HUDEP-2 (cell line): ENCODE data around the gene BMERB1.
"Not testable (repeated sequence)": the region's sequence is repeated elsewhere in the genome, so short reads cannot be mapped to it uniquely, and the experiment has no call there.

Experiments
- DNase-seq, 76 experiments: peaks; one replicate each; lab custom pipeline; 2025; ENCODE audit not compliant: unreplicated experiment in 76 of 76; lab: John Stamatoyannopoulos, UW

The BMERB1 gene

GRCh38 chr16:15434425-15435215, at the start of gene BMERB1:
TSS of gene BMERB1 (plus strand) at chr16:15434588. CDS start at chr16:15434654, 66 bp downstream.
- DNase-seq, result peak in 27 of 76 experiments; percentile 2 to 48 (median 9)

DNA sequence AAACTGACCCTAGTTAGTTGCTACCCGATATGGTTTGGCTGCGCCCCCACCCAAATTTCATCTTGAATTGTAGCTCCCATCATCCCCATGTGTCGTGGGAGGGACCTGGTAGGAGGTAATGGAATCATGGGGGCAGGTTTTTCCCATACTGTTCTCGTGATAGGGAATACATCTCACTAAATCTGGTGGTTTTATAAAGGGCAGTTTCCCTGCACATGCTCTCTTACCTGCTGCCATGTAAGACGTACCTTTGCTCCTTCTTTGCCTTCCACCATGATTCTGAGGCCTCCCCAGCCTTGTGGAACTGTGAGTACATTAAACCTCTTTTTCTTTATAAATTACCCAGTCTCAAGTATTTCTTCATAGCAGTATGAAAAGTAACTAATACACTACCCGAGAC, 46.3 kb upstream of the BMERB1 start:
- DNase-seq, result not testable (repeated sequence)

GRCh38 chr16:15389916-15390315, 44.5 kb upstream of the BMERB1 start:
- DNase-seq, result not testable (repeated sequence)

GRCh38 chr16:15393025-15393424, 41.4 kb upstream of the BMERB1 start:
- DNase-seq, result not testable (repeated sequence)

GRCh38 chr16:15395631-15396508, 38.5 kb upstream of the BMERB1 start, which contains the start of gene MPV17L:
TSS of gene MPV17L (plus strand) at chr16:15395754. CDS start at chr16:15395898, 144 bp downstream.
- DNase-seq, result peak in 45 of 76 experiments; percentile 2 to 62 (median 29)

DNA sequence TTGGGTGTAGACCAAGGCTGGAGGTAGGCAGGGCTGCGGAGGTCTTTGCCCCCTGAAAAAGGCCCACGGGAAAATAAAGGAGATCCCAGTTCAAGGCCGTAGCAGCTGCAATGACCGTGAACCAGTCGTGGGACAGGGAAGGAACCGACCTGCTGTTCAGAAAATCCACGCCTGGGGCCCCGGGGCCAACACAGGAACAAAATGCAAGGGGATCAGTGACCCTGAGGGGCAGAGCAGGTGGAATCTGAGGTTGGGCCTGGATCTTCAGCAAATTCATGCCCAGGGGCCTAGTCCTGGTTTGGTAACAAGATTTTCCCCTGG, 37.9 kb upstream of the BMERB1 start:
- not testable (repeated sequence) for DNase-seq

DNA sequence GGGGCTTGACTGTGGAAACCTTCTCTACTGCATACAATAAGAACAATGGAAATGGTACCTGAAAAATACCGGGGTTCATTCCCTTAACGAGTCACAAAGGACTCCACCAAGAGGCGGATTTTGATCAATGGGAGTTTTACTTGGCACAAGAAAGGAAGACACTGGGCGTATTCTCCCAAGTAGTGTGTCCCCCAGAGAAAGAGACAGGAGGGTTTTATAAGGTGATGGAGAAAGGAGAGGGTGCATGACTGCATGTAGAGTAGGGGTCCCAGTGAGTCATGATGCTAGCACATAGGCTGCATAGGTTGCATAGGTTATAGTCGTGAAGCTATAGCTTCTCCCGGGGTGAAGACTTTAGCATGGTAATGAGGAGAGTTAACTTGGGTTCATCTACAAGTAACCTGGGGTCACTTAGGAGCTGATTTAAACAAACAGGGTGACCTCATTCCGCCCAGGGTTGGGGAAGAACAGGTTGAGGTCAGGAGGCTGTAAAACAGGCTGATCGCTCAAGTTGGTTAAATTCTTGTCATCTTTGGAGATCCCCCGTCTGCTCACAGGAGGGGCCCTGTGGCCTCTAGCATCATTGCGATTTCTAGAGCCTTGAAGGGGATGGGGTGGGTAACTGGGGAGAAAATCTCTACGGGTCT, 37.3 kb upstream of the BMERB1 start:
- no peak for DNase-seq

GRCh38 chr16:15398618-15399316, 35.6 kb upstream of the BMERB1 start:
- DNase-seq, result no peak

DNA sequence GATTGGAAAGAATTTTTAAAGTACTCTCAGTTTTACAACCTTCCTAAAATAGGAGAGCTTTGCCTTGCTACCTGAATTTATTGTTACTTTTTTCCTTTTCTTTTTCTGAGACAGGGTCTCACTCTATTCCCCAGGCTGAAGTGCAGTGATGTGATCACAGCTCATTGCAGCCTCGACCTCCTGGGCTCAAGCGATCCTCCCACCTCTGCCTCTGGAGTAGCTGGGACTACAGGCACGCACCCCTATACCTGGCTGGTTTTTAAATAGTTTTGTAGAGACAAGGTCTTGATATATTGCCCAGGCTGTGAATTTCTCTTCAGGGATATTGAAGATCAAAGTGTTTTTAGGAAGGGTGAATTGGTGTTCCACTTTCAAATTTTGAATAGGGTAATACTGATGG, 35.1 kb upstream of the BMERB1 start:
- DNase-seq, result no peak

DNA sequence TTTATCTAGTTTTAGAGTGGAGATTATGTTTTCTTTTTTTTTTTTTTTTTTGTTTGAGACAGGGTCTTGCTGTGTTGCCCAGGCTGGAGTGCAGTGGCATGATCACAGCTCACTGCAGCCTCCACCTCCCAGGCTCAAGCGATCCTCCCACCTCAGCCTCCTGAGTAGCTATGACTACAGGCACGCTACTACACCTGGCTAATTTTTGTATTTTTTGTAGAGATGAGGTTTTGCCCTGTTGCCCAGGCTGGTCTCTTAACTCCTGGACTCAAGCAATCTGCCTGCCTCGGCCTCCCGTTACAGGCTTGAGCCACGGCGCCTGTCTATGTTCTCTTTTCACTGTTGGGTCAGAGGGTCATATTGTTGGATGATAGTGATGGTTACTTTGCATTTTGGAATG, 34.1 kb upstream of the BMERB1 start:
- DNase-seq, result not testable (repeated sequence)

DNA sequence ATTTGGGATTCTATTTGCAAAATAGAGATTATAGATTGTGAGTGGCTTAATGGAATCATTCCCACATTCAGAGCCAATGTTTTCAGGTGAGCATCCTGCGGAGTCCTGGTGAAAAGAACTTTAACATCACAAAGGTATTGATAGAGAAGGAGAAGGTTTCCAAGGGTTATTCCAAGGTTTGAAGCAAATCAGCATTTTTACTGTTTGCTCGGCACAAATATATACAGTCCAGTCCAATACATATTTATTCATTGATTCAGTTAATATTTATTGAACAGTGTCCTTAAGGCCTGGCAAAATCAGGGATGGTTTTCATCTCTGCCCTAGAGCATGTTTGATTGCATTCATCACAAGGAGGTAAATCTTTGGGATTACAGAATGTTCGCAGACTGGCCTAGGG, 32.4 kb upstream of the BMERB1 start:
- DNase-seq, result no peak

DNA sequence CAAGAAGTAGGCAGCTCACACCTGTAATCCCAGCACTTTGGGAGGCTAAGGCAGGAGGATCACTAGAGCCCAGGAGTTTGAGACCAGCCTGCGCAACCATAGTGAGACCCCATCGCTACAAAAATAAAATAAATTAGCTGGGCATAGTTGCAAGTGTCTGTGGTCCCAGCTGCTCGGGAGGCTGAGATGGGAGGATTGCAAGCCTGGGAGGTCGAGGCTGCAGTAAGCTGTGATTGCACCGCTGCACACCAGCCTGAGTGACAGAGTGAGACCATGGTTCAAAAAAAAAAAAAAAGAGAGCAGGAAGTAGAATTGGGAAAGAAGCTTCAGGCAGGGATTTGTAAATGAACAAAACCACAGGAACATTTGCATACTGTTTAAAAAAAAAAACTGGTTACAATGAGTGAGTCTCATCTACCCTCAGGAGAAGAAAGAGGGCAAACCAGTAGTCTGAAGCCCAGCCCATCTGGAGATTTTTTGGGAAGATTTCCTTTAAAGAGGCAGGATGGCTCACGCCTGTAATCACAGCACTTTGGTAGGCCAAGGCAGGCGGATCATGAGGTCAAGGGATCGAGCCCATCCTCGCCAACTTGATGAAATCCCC, 30.9 kb upstream of the BMERB1 start:
- DNase-seq, result no peak

GRCh38 chr16:15404091-15404490, 30.3 kb upstream of the BMERB1 start:
- DNase-seq, result not testable (repeated sequence)

- DNase-seq, result no peak
Measured at GRCh38 chr16:15404792-15405191, 29.6 kb upstream of the BMERB1 start.

DNA sequence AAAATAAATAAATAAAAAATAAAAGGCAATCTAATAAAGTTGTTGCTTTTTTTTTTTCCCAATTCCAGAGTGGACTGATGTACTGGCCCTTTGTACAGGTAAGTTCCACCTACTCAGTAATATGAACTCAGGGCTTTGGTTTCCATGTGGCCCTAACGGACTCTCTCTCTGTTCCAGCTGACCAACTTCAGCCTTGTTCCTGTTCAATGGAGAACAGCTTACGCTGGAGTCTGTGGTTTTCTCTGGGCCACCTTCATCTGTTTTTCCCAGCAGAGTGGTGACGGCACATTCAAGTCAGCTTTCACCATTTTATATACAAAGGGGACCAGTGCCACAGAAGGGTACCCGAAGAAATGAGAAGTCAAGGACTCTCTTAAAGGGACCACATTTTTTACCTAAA, 26.6 kb upstream of the BMERB1 start:
- not testable (repeated sequence) for DNase-seq

- DNase-seq, result not testable (repeated sequence)
Measured at GRCh38 chr16:15409476-15409875, 24.9 kb upstream of the BMERB1 start.

GRCh38 chr16:15415511-15415985, 18.8 kb upstream of the BMERB1 start:
- DNase-seq, result no peak

DNA sequence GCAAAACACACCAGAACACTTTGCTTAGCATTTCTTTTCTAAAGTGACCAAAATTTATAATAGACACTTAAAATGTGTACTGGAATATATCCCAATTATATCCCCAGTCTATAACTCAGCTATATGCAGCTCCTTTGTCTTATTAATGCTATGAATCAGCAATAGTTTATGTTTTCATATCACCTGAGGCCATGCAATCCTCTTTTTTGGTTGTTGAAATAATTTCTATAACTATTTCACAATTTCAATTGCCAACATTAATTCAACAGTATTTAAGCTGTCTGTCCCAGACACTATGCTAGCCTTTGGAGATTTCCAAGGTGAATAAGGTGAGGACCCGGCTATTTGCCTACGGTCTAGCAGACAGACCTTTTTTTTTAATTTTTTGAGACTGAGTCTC, 17.2 kb upstream of the BMERB1 start:
- no peak for DNase-seq

GRCh38 chr16:15418206-15418605, 16.2 kb upstream of the BMERB1 start:
- DNase-seq, result no peak

DNA sequence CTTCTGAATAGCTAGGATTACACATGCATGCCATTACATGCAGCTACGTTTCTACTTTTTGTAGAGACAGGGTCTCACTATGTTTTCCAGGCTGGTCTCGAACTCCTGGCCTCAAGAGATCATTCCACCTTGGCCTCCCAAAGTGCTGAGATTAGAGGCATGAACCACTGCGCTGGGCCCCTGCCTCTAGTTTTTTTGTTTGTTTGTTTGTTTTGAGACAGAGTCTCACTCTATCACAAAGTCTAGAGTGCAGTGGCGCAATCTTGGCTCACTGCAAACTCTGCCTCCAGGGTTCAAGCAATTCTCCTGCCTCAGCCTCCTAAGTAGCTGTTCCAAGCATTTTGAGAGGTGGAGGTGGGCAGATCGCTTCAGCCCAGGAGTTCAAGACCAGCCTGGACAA, 12.7 kb upstream of the BMERB1 start:
- not testable (repeated sequence) for DNase-seq
